ENCODE measurements around the gene SND1. TPM values are rescaled to one million over a fixed set of nuclear protein-coding genes. Genes with fewer than 3 reads are reported as not detected.

The SND1 gene
- total and polyA plus RNA-seq, 2 of the 4 experiments (the other 2 are of a cell fraction): 154 to 294 TPM

- BruUV-seq (replicated peaks): no TSS peak
- peaks cover 38% of the 10 kb centered on the region for H3K36me3 ChIP-seq (ENCODE audit: control insufficient read depth, insufficient read depth, low read length)
- ATAC-seq (ENCODE audit: low read depth): no peak
Observed at GRCh38 chr7:127699853-127700252, 47.9 kb downstream of the SND1 start.

More at GRCh38 chr7:127699853-127700252, 47.9 kb downstream of the SND1 start:
- ChIA-PET CTCF (interaction anchor here (1.2 kb wide), 1 partner anchor 509 kb away, joined by 3 read pairs; no protein-coding TSS in a partner anchor), POLR2A (ENCODE audit: unreplicated experiment) (no interaction called here)
- Histone ChIP-seq H4K5ac (ENCODE audit: low read depth, low read length) (no peak overlapping the region), H3K27me3 (ENCODE audit: control insufficient read depth, insufficient read depth, low read length) (no peaks in the 10 kb centered on the region), H3K4me1 (ENCODE audit: control insufficient read depth, insufficient read depth, low read length) (peaks cover 4% of the 10 kb centered on the region; the same call in 1 of the 2 replicates), H2BK20ac (ENCODE audit: low read depth, low read length) (no peak overlapping the region), H3K18ac (ENCODE audit: low read depth, low read length) (no peak overlapping the region), H3K23ac (ENCODE audit: low read depth, low read length) (no peak overlapping the region), H2AK5ac (ENCODE audit: low read depth, low read length) (no peak overlapping the region), H3K56ac (ENCODE audit: extremely low read depth, insufficient read depth, low read length) (no peak overlapping the region), H3K9me1 (ENCODE audit: insufficient read depth, low read length) (peaks cover 11% of the 10 kb centered on the region), H2BK5ac (ENCODE audit: low read depth, low read length, poor library complexity, severe bottlenecking) (no peak overlapping the region), H3K9me3 (ENCODE audit: control insufficient read depth, insufficient read depth, low read length) (no peaks in the 10 kb centered on the region), H2BK120ac (ENCODE audit: low read depth, low read length) (no peak overlapping the region), H3K9ac (ENCODE audit: low read depth, low read length) (no peak overlapping the region), H3K4ac (ENCODE audit: low read depth, low read length) (no peak overlapping the region), H4K91ac (ENCODE audit: insufficient read depth, low read depth, low read length) (no peak overlapping the region), H2BK15ac (ENCODE audit: low read depth, low read length) (no peak overlapping the region), H3K14ac (replicated peaks; ENCODE audit: low read depth, low read length) (no peak overlapping the region), H3K79me1 (ENCODE audit: low read depth in 1 of 2, low read length in 2 of 2) (peaks cover 63 to 84% of the 10 kb centered on the region in 2 experiments), H2AK9ac (replicated peaks; ENCODE audit: low read depth, low read length, poor library complexity) (no peak overlapping the region), H3K4me2 (ENCODE audit: low read depth, low read length) (no peak overlapping the region), H2AFZ (replicated peaks; ENCODE audit: low read length, poor library complexity) (no peak overlapping the region), H3K27ac (ENCODE audit: insufficient read depth, low read length) (no peak overlapping the region), H4K20me1 (ENCODE audit: insufficient read depth, low read length) (peaks cover 35% of the 10 kb centered on the region), H4K8ac (ENCODE audit: low read depth in 2 of 2, low read length in 2 of 2) (no peak overlapping the region), H3K4me3 (ENCODE audit: insufficient read depth, low read depth, low read length) (no peak overlapping the region)
- intact Hi-C loops (cut with micrococcal nuclease) (no loop called here), in situ Hi-C loops (cut with MboI; ENCODE audit: low sequenced_read_pairs) (loop anchor here (25.0 kb wide), 1 partner anchor 362 kb away; no protein-coding TSS in a partner anchor), dilution Hi-C loops (cut with HindIII; ENCODE audit: low sequenced_read_pairs, unreplicated experiment) (no loop called here)
- TF ChIP-seq ELK1 (IDR thresholded peaks at IDR 0.05; ENCODE audit: borderline replicate concordance, low read depth, low read length): no peak
- no peak for TF ChIP-seq MXI1 (IDR thresholded peaks at IDR 0.05; ENCODE audit: borderline replicate concordance, low read depth, low read length)
- TF ChIP-seq CTCF (conservative IDR thresholded peaks at IDR 0.05; ENCODE audit: low read depth, low read length): no peak
- no peak for TF ChIP-seq FOS (IDR thresholded peaks at IDR 0.05; ENCODE audit: low read depth, low read length)
- TF ChIP-seq NFE2L2 (IDR thresholded peaks at IDR 0.05; ENCODE audit: low read depth, low read length): no peak
- no peak for TF ChIP-seq CEBPB (IDR thresholded peaks at IDR 0.05; ENCODE audit: low read depth, low read length)
- no peak for TF ChIP-seq SMC3 (IDR thresholded peaks at IDR 0.05; ENCODE audit: low read depth, low read length)
- TF ChIP-seq POLR2A (IDR thresholded peaks at IDR 0.05; ENCODE audit: low read depth, low read length): no peak
- no peak for TF ChIP-seq MAFK (IDR thresholded peaks at IDR 0.05; ENCODE audit: low read depth, low read length)
- TF ChIP-seq RFX5 (IDR thresholded peaks at IDR 0.05; ENCODE audit: low read depth, low read length): no peak
- no peak for TF ChIP-seq USF2 (IDR thresholded peaks at IDR 0.05; ENCODE audit: low read depth, low read length)
- TF ChIP-seq CHD1 (IDR thresholded peaks at IDR 0.05; ENCODE audit: low read depth, low read length): no peak
- TF ChIP-seq RAD21 (IDR thresholded peaks at IDR 0.05; ENCODE audit: low read length): no peak
- WGBS, 2 experiments (ENCODE audit: extremely low coverage in 2 of 2, insufficient read length in 1 of 2): no CpG with 5 or more reads among the region's 2 CpGs
- DNase-seq: no peak
